HK-2 (cell line): ENCODE measurements around the gene LRRC37B.
"Not testable (repeated sequence)": the region's sequence is repeated elsewhere in the genome, so short reads cannot be mapped to it uniquely, and the experiment has no call there.

Experiments used
- DNase-seq: peaks from one replicate; pipeline ENCODE4 v3.0.0-alpha.2; 2018; ENCODE audit not compliant: unreplicated experiment

Gene LRRC37B

DNA sequence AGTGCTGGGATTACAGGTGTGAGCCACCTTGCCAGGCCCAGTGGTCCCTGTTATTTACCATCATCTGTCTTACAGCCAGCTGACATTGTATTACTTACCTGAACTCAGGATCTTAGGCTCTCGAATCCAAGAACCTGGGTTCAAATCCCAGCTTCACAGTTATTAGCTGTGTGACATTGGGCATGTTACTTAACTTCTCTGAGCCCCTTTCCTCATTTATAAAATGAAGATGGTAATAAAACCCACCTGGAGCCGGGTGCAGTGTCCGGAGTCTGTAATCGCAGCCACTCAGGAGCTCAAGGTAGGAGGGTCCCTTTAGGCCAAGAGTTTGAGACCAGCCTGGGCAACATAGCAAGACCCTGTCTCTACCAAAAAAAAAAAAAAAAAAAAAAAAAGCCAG, 79.7 kb downstream of the LRRC37B start:
- not testable (repeated sequence) for DNase-seq

GRCh38 chr17:32092062-32092461, 84.9 kb downstream of the LRRC37B start:
- DNase-seq = not testable (repeated sequence)

GRCh38 chr17:32099686-32100085, 92.5 kb downstream of the LRRC37B start:
- no peak for DNase-seq

DNA sequence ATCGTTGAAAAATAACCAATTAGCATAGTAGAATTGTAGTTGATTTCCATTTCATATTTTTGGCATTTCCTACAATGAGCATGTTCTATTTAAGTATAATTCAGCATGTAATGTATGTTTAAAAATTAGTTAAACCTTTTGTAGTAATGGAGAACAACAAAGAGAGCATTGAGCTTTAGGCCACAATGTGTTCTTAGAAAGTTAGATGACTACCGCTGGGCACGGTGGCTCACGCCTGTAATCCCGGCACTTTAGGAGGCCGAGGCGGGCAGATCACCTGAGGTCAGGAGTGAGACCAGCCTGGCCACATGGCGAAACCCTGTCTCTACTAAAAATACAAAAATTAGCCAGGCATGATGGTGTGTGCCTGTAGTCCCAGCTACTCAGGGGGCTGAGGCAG, 93.1 kb downstream of the LRRC37B start:
- DNase-seq = not testable (repeated sequence)

GRCh38 chr17:32100971-32101631, 93.9 kb downstream of the LRRC37B start:
- no peak for DNase-seq

DNA sequence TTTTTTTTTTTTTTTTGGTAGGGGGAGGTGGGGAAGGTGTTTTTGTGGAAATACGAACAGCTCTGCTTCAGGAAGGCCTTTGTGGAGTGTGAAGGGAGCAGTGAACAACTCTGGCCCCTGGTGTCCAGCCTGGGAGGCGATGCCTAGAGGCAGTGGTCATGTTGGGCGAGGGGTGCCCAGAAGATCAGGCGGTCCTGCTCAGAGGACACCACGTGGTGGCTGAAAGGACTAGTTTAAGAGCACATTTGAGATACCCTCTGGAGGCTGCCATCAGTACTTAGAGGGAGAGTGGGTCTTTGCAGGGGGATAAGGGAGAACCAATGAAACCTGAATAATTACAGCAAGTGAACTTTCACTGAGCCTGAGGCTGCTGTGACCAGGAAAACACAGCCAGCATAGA, 95.0 kb downstream of the LRRC37B start:
- DNase-seq = no peak

GRCh38 chr17:32102646-32103186, 95.5 kb downstream of the LRRC37B start:
- DNase-seq = no peak
